Sigmoid colon (tissue), 7 donors: ENCODE results near the gene MIEN1. TPM values are rescaled to one million over a fixed set of nuclear protein-coding genes. Genes with fewer than 3 reads are reported as not detected.

Source experiments
- DNase-seq: peaks from one replicate; pipeline ENCODE4 v3.0.0-alpha.2; 2019
- H3K27ac ChIP-seq, 4 donors: fragments of 200-600 bp; sonication (generic); one replicate each; pipeline ENCODE4 v1.5.1; 2016 to 2019; ENCODE audit warnings: mild to moderate bottlenecking in 1 of 4
- H3K27me3 ChIP-seq, 3 donors: fragments of 200-600 bp; sonication (generic); one replicate each; pipeline ENCODE4 v1.5.1; 2019; ENCODE audit warnings: mild to moderate bottlenecking in 1 of 3
- H3K36me3 ChIP-seq, 4 donors: fragments of 200-600 bp; sonication (generic); one replicate each; pipeline ENCODE4 v1.5.1; 2016 to 2019
- H3K4me1 ChIP-seq, 4 donors: fragments of 200-600 bp; sonication (generic); one replicate each; pipeline ENCODE4 v1.5.1; 2017 to 2019
- H3K4me3 ChIP-seq, 4 donors: fragments of 200-600 bp; sonication (generic); one replicate each; pipeline ENCODE4 v1.5.1; 2017 to 2019; ENCODE audit warnings: mild to moderate bottlenecking in 2 of 4, moderate library complexity in 1 of 4
- H3K9me3 ChIP-seq, 4 donors: fragments of 200-600 bp in 3 of 4; sonication (generic) in 3 of 4; one replicate each; pipeline versions ENCODE4 v1.5.1 to v1.6.1; 2013 to 2019
- EP300 ChIP-seq, 4 donors: sonication (generic); formaldehyde crosslinking; IDR thresholded peaks; one replicate each; pipeline ENCODE4 v1.6.1; 2017; ENCODE audit warnings: antibody characterized with exemption in 4 of 4
- POLR2A ChIP-seq, 2 donors: fragments of 450-650 bp; IDR thresholded peaks; one replicate each; pipeline ENCODE4 v1.6.1; 2016; ENCODE audit warnings: antibody characterized with exemption in 2 of 2, mild to moderate bottlenecking in 2 of 2, moderate library complexity in 2 of 2
- POLR2AphosphoS5 ChIP-seq, 4 donors: sonication (generic); formaldehyde crosslinking; IDR thresholded peaks; one replicate each; pipeline ENCODE4 v1.6.1; 2017; ENCODE audit warnings: antibody characterized with exemption in 4 of 4
- WGBS, 2 donors: extraction: QIAGEN DNeasy Blood & Tissue Kit; methylation state at CpG; one replicate each; pipeline ENCODE4 v1.1.7; 2013; 5-methylcytosine and 5-hydroxymethylcytosine counted together
- intact Hi-C: fragments of 100-400 bp; cut with DNase I; formaldehyde crosslinking; loops from one replicate; pipeline ENCODE4 v1.15.1; 2023
- polyA plus RNA-seq, 3 donors: library from polyadenylated mRNA; stranded (reverse); fragments of 200-250 nt; gene quantifications; one replicate each; pipeline ENCODE4 v1.2.3, GENCODE V29; 2013
- total RNA-seq, 4 donors: library from RNA; depleted of rRNA; stranded (reverse); fragments of >200 nt; gene quantifications; one replicate each; pipeline ENCODE4 v1.1.0, GENCODE V29; 2016
- TF ChIP-seq, protein P1 (sequence below), 4 experiments: fragments of 450-650 bp in 3 of 4; fragments of 200-600 bp in 1 of 4; IDR thresholded peaks; one replicate each; pipeline ENCODE4 v1.5.1; 2016 to 2019; ENCODE audit warnings: antibody characterized with exemption in 4 of 4, mild to moderate bottlenecking in 3 of 4, moderate library complexity in 2 of 4
- donor health status: healthy with polysubstance abuse.
- donor health status: Bipolar disorder and iron deficiency.
- donor health status: healthy.

MIEN1 gene
- total and polyA plus RNA-seq, 7 donors: 52.4 to 226 (median 65.5) TPM

- Histone ChIP-seq H3K27me3 (no peaks in the 10 kb centered on the region), H3K4me3 (peak overlapping the region; percentile 62 to 71 (median 66)), H3K4me1 (peaks cover 0 to 15% (median 15%) of the 10 kb centered on the region in 4 donors), H3K27ac (peak overlapping the region; percentile 84 to 92 (median 88)), H3K36me3 (peaks cover 0 to 12% (median 0%) of the 10 kb centered on the region in 4 donors), H3K9me3 (no peaks in the 10 kb centered on the region)
- no peak for DNase-seq
- 7 to 29% methylated on average over 6 of the region's 6 CpGs for WGBS, 2 donors
- TF ChIP-seq POLR2A (IDR thresholded peaks at IDR 0.05) (no peak), EP300 (IDR thresholded peaks at IDR 0.05) (no peak), POLR2AphosphoS5 (IDR thresholded peaks at IDR 0.05) (no peak)
- TF ChIP-seq, protein P1, sequence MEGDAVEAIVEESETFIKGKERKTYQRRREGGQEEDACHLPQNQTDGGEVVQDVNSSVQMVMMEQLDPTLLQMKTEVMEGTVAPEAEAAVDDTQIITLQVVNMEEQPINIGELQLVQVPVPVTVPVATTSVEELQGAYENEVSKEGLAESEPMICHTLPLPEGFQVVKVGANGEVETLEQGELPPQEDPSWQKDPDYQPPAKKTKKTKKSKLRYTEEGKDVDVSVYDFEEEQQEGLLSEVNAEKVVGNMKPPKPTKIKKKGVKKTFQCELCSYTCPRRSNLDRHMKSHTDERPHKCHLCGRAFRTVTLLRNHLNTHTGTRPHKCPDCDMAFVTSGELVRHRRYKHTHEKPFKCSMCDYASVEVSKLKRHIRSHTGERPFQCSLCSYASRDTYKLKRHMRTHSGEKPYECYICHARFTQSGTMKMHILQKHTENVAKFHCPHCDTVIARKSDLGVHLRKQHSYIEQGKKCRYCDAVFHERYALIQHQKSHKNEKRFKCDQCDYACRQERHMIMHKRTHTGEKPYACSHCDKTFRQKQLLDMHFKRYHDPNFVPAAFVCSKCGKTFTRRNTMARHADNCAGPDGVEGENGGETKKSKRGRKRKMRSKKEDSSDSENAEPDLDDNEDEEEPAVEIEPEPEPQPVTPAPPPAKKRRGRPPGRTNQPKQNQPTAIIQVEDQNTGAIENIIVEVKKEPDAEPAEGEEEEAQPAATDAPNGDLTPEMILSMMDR (IDR thresholded peaks at IDR 0.05): no peak
- intact Hi-C loops: loop anchor here (5.0 kb wide), 2 partner anchors 44 to 64 kb away; partner anchors contain the start of gene MIEN1
Observed at GRCh38 chr17:39688475-39688835, 41.9 kb downstream of the MIEN1 start.

- Histone ChIP-seq H3K4me1 (peaks cover 0 to 15% (median 15%) of the 10 kb centered on the region in 4 donors), H3K4me3 (peak within 1 kb of the TSS; percentile 62 to 71 (median 66)), H3K9me3 (no peaks in the 10 kb centered on the region), H3K27ac (peak within 1 kb of the TSS; percentile 84 to 92 (median 88)), H3K36me3 (peaks cover 0 to 18% (median 0%) of the 10 kb centered on the region in 4 donors), H3K27me3 (no peaks in the 10 kb centered on the region)
- peak; percentile 92 for DNase-seq
- intact Hi-C loops: loop anchor here (5.0 kb wide), 2 partner anchors 44 to 64 kb away; partner anchors contain the start of gene MIEN1
- TF ChIP-seq POLR2A (IDR thresholded peaks at IDR 0.05) (peak in 1 of 2 donors; percentile 50), POLR2AphosphoS5 (IDR thresholded peaks at IDR 0.05) (peak; percentile 37 to 69 (median 58))
- TF ChIP-seq, protein P1 (IDR thresholded peaks at IDR 0.05): no peak
- WGBS, 2 donors: 1 to 4% methylated on average over 45 of the region's 45 CpGs
Observed at GRCh38 chr17:39687546-39688474, 42.5 kb downstream of the MIEN1 start, which contains the start of gene PGAP3. PGAP3 (minus strand) TSS chr17:39688057; CDS start chr17:39688014, 43 bp downstream.

GRCh38 chr17:39687101-39687545 lies 43.2 kb downstream of the MIEN1 start:
- 14 to 53% methylated on average over 6 of the region's 6 CpGs for WGBS, 2 donors
- Histone ChIP-seq H3K27ac (peak overlapping the region; percentile 84 to 92 (median 88)), H3K36me3 (peaks cover 0 to 23% (median 0%) of the 10 kb centered on the region in 4 donors), H3K4me3 (peak overlapping the region; percentile 62 to 71 (median 66)), H3K4me1 (peaks cover 0 to 15% (median 15%) of the 10 kb centered on the region in 4 donors), H3K9me3 (no peaks in the 10 kb centered on the region), H3K27me3 (no peaks in the 10 kb centered on the region)
- intact Hi-C loops: loop anchor here (5.0 kb wide), 2 partner anchors 45 to 65 kb away; partner anchors contain the start of gene MIEN1
- DNase-seq: no peak
- TF ChIP-seq POLR2AphosphoS5 (IDR thresholded peaks at IDR 0.05): no peak
- TF ChIP-seq, protein P1 (IDR thresholded peaks at IDR 0.05): no peak
- TF ChIP-seq POLR2A (IDR thresholded peaks at IDR 0.05): no peak
- TF ChIP-seq EP300 (IDR thresholded peaks at IDR 0.05): no peak

DNA sequence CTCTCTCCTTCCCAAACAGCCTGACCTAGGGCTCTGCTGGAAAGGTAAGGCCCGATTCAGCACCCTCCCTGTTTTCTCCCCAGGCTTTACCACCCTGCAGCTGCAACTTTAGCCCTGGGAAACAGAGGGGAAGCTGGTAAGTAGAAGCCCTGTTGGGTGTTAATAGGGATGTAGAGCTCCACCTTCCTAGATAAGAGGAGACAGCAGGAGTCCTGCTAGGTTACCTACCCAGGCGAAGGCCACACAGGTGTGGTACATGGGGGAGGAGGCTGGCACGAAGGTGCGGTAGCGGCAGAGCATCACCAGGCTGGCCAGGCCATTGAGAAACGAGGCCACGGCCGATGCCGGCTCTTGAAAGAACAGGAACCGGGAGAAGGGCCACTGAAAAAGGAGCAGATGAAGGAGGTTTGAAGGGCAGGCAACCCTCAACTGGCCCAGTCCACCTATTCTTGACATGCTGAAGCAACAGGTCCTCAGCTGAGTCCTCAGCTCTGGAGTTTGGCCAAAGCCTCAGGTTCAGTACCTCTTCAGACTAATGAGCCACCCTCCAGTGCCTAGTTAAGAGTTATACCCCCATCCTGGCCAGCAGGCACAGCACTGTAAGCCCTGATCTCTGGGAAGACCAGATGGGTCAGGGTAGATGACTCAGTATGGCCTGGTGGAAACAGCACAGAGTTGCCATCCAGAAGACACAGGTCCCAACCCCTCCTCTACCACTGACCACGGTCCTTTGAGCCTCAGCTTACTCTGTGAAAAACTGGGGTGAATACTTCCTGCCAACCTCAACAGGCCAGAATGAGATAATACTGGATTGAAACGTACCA lies 45.8 kb downstream of the MIEN1 start:
- DNase-seq: no peak
- H3K36me3 ChIP-seq: peaks cover 0 to 40% (median 0%) of the 10 kb centered on the region in 4 donors
- WGBS, 2 donors: 94 to 95% methylated on average over 12 of the region's 12 CpGs
- no peak for TF ChIP-seq POLR2A (IDR thresholded peaks at IDR 0.05)
- TF ChIP-seq POLR2AphosphoS5 (IDR thresholded peaks at IDR 0.05): no peak
- TF ChIP-seq EP300 (IDR thresholded peaks at IDR 0.05): no peak
- TF ChIP-seq, protein P1 (IDR thresholded peaks at IDR 0.05): no peak
- no peaks in the 10 kb centered on the region for H3K27me3 ChIP-seq
- H3K27ac ChIP-seq: no peak overlapping the region
- H3K4me1 ChIP-seq: peaks cover 0 to 15% (median 15%) of the 10 kb centered on the region in 4 donors
- intact Hi-C loops: loop anchor here (5.0 kb wide), 2 partner anchors 48 to 68 kb away; partner anchors contain the start of gene MIEN1
- H3K4me3 ChIP-seq: no peak overlapping the region
- no peaks in the 10 kb centered on the region for H3K9me3 ChIP-seq
